ENCODE results near the gene BBLN.

The BBLN gene

DNA sequence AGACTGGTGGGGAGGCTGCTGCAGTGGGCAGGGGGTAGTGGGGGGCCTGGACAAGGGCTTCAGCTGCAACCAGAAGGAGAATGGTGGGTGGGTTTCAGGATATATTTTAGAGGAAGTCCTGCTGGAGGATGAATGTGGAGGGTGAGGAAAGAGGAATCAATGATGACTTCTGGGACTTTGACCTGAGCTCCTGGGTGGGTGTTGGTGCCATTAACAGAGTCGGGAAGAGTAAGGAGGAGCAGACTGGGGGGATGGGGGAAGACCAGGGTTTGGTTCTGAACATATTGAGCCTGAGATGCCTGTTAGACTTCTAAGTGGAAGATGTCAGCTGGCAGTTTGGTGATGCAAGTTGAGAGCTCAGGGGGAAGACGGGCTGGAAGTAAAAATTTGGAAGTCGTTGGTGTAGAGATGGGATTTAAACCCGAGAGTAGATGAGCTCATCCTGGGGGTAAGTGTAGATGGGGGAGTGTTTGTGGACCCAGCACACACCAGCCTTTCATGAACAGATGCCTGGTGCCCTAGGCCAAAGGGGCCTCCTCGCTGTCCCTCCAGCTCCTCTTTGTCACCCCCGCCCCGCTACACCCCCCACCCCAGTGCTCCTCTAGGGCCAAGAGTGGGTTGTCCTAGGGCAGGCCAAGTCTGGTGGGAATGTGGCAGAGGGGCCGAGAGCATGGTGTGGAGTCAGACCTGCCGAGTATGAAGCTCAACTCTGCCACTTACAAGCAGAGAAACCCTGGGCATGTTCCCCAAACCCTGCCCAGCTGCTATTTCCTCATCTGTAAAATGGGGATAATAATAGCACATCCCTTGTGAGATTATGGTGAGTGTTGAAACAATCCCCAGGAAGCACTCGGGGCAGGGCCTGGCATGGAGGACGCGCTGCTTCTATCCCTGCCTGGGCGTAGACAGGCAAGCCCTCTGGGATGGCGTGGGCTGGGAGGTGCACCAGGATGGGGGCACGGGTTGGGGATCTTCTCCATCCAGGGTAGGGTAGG lies 47.1 kb downstream of the BBLN start:
- H3K4me3 ChIP-seq (ENCODE audit: low read depth, low read length), result no peak overlapping the region
- DNase-seq (ENCODE audit: low read depth), result no peak
- in situ Hi-C loops (cut with HindIII; ENCODE audit: low sequenced_read_pairs), result no loop called here
- TF ChIP-seq CTCF (IDR thresholded peaks at IDR 0.05; ENCODE audit: low read depth, low read length, missing control alignments), result no peak

- H3K4me3 ChIP-seq (ENCODE audit: low read depth, low read length), result no peak overlapping the region
- no peak for DNase-seq (ENCODE audit: low read depth)
- in situ Hi-C loops (cut with HindIII; ENCODE audit: low sequenced_read_pairs), result no loop called here
- TF ChIP-seq CTCF (IDR thresholded peaks at IDR 0.05; ENCODE audit: low read depth, low read length, missing control alignments), result no peak
These were observed 48.3 kb downstream of the BBLN start for GRCh38 chr9:128208386-128208785.

GRCh38 chr9:128208946-128209669 lies 49.0 kb downstream of the BBLN start:
- DNase-seq (ENCODE audit: low read depth), result no peak
- no peak overlapping the region for H3K4me3 ChIP-seq (ENCODE audit: low read depth, low read length)
- no peak for TF ChIP-seq CTCF (IDR thresholded peaks at IDR 0.05; ENCODE audit: low read depth, low read length, missing control alignments)
- in situ Hi-C loops (cut with HindIII; ENCODE audit: low sequenced_read_pairs), result no loop called here

- H3K4me3 ChIP-seq (ENCODE audit: low read depth, low read length), result no peak overlapping the region
- no peak for DNase-seq (ENCODE audit: low read depth)
- no peak for TF ChIP-seq CTCF (IDR thresholded peaks at IDR 0.05; ENCODE audit: low read depth, low read length, missing control alignments)
- in situ Hi-C loops (cut with HindIII; ENCODE audit: low sequenced_read_pairs), result no loop called here
These were observed 51.3 kb downstream of the BBLN start for GRCh38 chr9:128211186-128211980.

GRCh38 chr9:128211981-128212281 lies 51.9 kb downstream of the BBLN start:
- in situ Hi-C loops (cut with HindIII; ENCODE audit: low sequenced_read_pairs), result no loop called here
- DNase-seq (ENCODE audit: low read depth), result no peak
- no peak for TF ChIP-seq CTCF (IDR thresholded peaks at IDR 0.05; ENCODE audit: low read depth, low read length, missing control alignments)
- no peak overlapping the region for H3K4me3 ChIP-seq (ENCODE audit: low read depth, low read length)
